Muscle of arm (tissue), 14 donors: ENCODE measurements around the gene CISH. TPM values are rescaled to one million over a fixed set of nuclear protein-coding genes. Genes with fewer than 3 reads are reported as not detected.

Experiments
- DNase-seq: peaks from one replicate; pipeline ENCODE4 v3.0.0-alpha.2; 2013
- long read RNA-seq, 11 donors: transcript quantifications; one replicate each; lab custom pipeline, GENCODE V29; 2026
- polyA plus RNA-seq, 12 donors: library from polyadenylated mRNA; unstranded; fragments of 120-200 nt; gene quantifications; one replicate each; pipeline ENCODE4 v1.2.1, GENCODE V29; 2013; ENCODE audit not compliant: insufficient read length in 12 of 12

The CISH gene
- polyA plus RNA-seq = 10 to 100 TPM in 6 of 12 donors, 1 to 10 TPM in 5, not detected in 1; 8.8 to 21.0 (median 12.5) TPM
- long read RNA-seq, donor 1, full-length matches to known transcripts = 26 of 32 reads
- long read RNA-seq, donor 1, partial matches to known transcripts = 6 of 32 reads
- long read RNA-seq, donor 1, other reads (novel, unspliced or antisense) = 0 of 32 reads
- long read RNA-seq, donor 2, full-length matches to known transcripts = 10 of 10 reads
- long read RNA-seq, donor 2, partial matches to known transcripts = 0 of 10 reads
- long read RNA-seq, donor 2, other reads (novel, unspliced or antisense) = 0 of 10 reads
- long read RNA-seq, donor 3, full-length matches to known transcripts = 3 of 3 reads
- long read RNA-seq, donor 3, partial matches to known transcripts = 0 of 3 reads
- long read RNA-seq, donor 3, other reads (novel, unspliced or antisense) = 0 of 3 reads
- long read RNA-seq, donor 4, full-length matches to known transcripts = 2 of 2 reads
- long read RNA-seq, donor 4, partial matches to known transcripts = 0 of 2 reads
- long read RNA-seq, donor 4, other reads (novel, unspliced or antisense) = 0 of 2 reads
- long read RNA-seq, donor 5, full-length matches to known transcripts = 8 of 8 reads
- long read RNA-seq, donor 5, partial matches to known transcripts = 0 of 8 reads
- long read RNA-seq, donor 5, other reads (novel, unspliced or antisense) = 0 of 8 reads
- long read RNA-seq, donor 6, full-length matches to known transcripts = 7 of 7 reads
- long read RNA-seq, donor 6, partial matches to known transcripts = 0 of 7 reads
- long read RNA-seq, donor 6, other reads (novel, unspliced or antisense) = 0 of 7 reads
- long read RNA-seq, donor 7, partial matches to known transcripts = 0 of 1 reads
- long read RNA-seq, donor 7, other reads (novel, unspliced or antisense) = 0 of 1 reads
- long read RNA-seq, donor 8, full-length matches to known transcripts = 8 of 8 reads
- long read RNA-seq, donor 8, partial matches to known transcripts = 0 of 8 reads
- long read RNA-seq, donor 8, other reads (novel, unspliced or antisense) = 0 of 8 reads
- long read RNA-seq, donor 9, partial matches to known transcripts = 0 of 4 reads
- long read RNA-seq, donor 9, other reads (novel, unspliced or antisense) = 0 of 4 reads
- long read RNA-seq, donor 10, full-length matches to known transcripts = 9 of 21 reads
- long read RNA-seq, donor 10, partial matches to known transcripts = 6 of 21 reads
- long read RNA-seq, donor 10, other reads (novel, unspliced or antisense) = 6 of 21 reads
- long read RNA-seq, donor 11, full-length matches to known transcripts = 6 of 6 reads
- long read RNA-seq, donor 11, partial matches to known transcripts = 0 of 6 reads
- long read RNA-seq, donor 11, other reads (novel, unspliced or antisense) = 0 of 6 reads

GRCh38 chr3:50611464-50612233 lies at the start of gene CISH:
Gene CISH, minus strand, starts transcription at chr3:50611774. Its CDS starts 124 bp downstream, at chr3:50611650.
- DNase-seq = peak; percentile 98

DNA sequence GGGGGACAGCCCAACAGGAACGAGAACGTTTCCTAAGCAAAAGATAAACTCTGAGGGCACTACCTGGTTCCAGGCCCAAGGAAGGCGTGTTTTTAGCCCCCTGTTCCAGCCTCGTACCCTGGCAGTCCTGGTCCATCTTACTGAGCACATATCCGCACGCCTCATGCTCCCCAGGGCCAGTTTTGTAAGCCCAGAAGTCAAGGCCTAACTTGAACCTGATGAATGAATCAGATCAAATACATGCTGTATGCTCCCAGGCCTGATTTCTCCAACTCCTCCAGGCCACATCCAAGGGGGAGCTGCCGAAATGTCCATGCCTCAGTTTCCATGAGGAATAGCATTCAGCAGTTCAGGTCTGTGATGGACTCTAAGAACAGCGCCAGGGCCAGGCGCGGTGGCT lies 48.8 kb upstream of the CISH start:
- no peak for DNase-seq

- no peak for DNase-seq
These were observed 47.3 kb upstream of the CISH start for GRCh38 chr3:50658831-50659230.

DNA sequence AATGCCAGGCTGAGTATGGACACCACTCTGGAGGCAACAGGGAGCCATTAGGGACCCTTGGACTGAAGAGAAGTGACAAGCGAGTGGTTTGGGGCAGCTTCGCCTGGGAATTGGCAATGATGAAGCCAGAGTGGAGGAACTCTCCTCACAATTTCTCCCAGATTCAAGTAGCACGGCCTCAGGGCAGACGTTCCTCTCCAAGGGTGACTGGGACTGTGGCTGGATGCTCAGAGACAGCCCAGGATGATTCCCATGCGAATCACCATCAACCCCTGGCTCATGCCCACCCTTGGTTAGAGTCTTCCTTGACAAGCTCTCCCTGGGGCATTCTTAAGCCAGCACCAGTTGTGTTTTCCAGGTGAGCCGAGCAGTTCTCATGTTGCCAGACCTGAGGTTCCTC lies 46.8 kb upstream of the CISH start:
- no peak for DNase-seq

DNA sequence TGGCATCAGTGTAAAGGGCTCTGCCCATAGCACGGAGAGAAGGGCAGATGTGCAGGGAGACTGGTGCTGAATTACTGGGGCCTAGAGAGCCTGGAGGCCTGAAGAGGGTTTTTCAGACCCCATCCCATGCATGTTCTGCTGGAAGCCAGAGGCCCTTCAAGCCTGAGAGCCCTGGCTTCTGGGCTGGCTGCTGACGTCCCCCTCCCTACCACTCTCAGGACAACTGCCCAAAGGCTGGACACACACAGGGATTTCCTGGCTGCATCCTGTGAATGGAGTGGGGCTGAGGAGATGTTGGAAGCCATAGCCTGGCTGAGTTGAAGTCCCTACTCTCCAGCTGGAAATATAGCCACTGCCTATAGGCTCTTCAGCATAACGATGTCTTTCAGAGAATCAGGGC lies 46.2 kb upstream of the CISH start:
- no peak for DNase-seq

DNA sequence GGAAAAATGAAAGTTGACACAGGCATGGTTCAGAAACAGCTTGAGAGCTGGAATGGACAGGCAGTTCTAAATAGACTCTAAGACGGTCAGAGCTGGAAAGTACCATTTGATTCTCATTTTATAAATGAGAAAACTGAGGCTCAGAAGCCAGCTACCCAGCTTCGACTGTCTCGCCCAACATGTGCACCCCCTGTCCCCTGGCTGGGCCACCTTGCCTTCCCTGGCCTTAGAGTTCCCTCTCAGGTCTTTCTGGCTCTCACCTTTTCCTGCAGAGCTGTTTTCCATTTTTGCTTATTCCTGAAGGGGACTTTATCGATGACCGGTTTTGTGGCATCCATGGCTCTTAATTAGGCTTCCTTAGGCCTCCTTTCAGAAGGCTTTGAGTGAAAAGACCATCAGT lies 45.8 kb upstream of the CISH start:
- no peak for DNase-seq

- no peak for DNase-seq
These were observed 45.0 kb upstream of the CISH start for GRCh38 chr3:50656417-50657195.

GRCh38 chr3:50655009-50655830 lies 43.6 kb upstream of the CISH start:
- DNase-seq = no peak

DNA sequence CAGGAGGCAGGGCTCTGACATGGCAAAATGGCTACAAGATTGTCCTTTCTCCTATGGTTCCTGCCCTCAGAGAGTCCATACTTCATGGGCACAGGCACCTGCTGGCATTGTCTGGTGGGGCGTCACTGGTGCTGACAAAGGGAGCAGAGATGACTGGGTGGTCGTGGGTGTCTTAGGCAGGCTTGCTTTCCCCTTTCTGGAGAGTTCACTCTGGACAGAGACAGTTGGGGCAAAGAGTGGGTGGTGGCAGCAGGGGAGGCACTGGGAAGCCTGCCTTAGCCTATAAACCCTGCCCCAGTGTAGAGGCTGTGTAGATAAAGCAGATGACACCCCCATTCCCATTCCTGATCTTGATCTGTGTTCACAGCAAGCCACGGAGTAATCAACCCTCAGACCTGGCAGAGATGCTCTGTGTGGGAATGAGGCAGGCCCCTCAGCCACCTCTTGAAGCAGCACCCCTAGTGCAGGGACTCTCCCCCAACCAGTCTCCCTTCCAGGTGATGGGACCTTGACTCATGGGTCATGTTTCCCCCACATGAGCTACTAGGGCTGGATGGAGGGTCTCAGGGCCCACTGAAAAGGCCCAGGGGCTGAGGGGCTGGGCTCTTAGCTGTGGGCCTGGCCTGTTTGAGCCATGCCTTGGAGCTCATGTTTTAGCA lies 42.5 kb upstream of the CISH start:
- no peak for DNase-seq

- no peak for DNase-seq
These were observed 41.1 kb upstream of the CISH start for GRCh38 chr3:50652709-50653108.

DNA sequence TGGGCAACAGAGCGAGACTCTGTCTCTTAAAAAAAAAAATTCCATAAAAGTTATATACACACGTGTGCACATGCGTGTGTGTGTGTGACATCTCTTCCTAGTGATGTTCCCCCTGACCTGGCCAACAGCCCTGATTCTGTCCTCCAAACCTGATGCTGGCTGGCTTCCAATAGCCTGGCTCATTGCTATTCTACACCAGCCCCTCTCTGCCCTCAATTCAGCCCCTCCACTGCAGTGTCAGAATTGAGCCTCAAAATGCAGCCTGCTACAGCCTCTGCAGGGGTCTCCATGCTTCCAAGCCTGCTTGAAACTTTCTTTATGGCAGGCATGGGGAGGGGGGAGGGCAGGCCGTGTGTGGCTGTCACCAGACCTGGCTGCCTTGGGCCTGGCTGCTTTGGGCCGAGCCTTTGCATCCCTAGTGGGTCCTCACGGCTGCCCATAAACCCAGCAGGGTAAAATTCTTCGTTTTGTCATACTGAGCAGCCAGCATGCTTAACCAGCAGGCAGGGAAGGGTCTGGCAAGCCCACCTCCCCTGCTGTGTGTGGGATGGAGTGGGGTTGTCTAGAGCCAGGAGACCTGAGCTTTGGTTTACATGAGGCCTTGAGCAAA lies 40.5 kb upstream of the CISH start:
- DNase-seq = no peak

- no peak for DNase-seq
These were observed 39.9 kb upstream of the CISH start for GRCh38 chr3:50651445-50651844.

DNA sequence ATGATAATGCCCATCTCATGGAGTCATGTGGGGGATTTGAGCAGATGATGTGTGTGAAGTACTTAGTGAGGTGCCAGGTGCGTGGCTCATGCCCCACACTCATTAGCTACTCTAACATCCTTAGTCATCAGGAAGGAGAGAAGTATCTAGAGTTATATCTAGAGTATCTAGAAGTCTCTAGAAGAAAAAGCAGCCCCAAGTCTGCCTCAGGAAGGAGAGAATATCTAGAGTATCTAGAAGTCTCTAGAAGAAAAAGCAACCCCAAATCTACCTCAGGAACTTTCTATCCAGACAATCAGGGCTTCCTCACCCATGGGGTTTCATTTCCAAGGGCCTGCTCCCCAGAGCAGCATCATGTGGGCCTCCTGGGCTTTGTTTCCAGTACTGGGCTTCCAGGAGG lies 38.4 kb upstream of the CISH start:
- no peak for DNase-seq

DNA sequence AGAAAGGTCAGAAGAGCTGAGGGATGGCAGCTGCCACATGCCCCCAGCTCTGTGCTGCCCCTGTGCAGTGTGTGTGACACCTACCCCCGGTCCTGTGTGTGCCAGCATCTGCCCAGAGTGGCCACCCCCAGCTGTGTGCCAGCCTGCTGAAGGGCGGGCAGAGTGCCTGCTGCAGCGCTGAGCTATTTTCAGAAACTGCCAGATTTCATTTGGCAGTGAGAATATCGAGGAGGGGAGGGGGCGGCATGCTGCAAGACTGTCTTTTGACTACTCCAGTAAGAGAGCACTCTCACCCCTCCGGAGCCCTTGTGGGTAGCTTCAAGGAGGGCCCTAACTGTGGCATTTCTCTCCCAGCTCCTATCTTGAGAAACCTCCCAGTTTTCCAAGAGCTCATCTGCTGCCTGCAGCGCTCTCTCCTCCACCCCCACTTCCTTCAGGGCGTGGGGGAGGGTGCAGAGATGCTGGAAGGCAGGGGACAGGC lies 37.9 kb upstream of the CISH start:
- DNase-seq = no peak

DNA sequence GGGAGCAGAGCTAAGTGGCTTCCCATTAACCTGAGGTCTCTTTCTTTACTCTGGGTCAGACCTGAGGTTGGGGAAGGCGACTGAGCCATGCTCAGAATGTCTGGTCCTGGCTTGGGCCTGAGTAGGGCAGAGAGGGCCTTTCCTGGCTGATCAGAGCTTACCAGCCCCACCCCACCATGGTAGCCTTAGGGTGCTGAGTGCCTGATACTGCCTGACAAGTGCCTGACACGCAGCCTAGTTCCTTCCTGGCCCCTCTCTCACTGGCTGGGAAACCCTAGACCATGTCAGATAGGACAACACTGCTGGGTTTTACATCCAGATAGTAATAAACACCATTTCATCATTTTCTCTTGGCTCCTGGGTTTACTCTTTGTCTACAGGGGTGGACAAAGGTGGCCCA lies 37.4 kb upstream of the CISH start:
- DNase-seq = no peak

GRCh38 chr3:50648313-50648712 lies 36.7 kb upstream of the CISH start:
- no peak for DNase-seq

DNA sequence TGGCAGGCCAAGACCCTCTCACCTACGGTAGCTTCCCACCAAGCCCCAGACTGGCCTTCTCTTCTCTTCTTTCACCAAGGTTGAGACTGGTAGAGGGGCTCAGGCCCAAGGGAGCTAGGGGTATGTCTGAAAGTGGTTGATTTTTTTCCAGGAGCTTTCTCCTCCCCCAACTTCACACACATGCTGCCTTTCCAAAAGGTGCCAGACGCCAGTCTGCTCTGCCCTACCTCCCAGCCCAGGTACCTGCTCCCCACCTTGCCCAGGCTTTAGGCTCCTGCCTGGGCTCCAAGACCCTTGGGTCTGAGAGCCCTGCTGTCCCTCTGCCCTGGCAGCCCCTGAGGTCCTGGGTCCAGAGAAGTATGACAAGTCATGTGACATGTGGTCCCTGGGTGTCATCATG lies 33.8 kb upstream of the CISH start:
- DNase-seq = no peak

- peak; percentile 47 for DNase-seq
These were observed 33.0 kb upstream of the CISH start for GRCh38 chr3:50644561-50644960.
